ENCODE measurements around the gene SRPRA.

DNA sequence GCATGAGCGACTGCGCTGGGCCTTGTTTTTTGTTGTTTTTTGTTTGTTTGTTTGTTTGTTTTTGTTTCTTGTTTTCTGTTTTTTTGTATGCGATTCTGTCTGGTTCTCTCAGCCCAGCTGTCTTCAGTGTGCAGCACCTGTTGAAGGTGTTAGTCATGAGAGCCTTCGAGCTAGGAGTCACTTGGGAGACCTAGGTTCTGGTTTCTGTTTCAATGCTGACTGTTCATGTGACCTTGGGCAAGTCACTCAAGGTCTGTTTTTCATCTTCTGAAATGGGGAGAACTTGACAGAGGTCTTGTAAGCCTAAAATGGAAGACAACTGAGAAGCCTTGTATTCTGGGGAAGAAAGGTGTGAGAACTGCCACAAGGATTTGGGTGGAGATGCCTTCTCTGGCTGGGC lies 37.0 kb upstream of the SRPRA start:
- TF ChIP-seq, protein P1, sequence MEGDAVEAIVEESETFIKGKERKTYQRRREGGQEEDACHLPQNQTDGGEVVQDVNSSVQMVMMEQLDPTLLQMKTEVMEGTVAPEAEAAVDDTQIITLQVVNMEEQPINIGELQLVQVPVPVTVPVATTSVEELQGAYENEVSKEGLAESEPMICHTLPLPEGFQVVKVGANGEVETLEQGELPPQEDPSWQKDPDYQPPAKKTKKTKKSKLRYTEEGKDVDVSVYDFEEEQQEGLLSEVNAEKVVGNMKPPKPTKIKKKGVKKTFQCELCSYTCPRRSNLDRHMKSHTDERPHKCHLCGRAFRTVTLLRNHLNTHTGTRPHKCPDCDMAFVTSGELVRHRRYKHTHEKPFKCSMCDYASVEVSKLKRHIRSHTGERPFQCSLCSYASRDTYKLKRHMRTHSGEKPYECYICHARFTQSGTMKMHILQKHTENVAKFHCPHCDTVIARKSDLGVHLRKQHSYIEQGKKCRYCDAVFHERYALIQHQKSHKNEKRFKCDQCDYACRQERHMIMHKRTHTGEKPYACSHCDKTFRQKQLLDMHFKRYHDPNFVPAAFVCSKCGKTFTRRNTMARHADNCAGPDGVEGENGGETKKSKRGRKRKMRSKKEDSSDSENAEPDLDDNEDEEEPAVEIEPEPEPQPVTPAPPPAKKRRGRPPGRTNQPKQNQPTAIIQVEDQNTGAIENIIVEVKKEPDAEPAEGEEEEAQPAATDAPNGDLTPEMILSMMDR (conservative IDR thresholded peaks at IDR 0.05), result no peak
- TF ChIP-seq EZH2 (IDR thresholded peaks at IDR 0.05; ENCODE audit: low read depth), result no peak

All from PC-9 (cell line).